Fibroblast of villous mesenchyme (primary cell): ENCODE measurements around the gene MACROD2. TPM values are rescaled to one million over a fixed set of nuclear protein-coding genes. Genes with fewer than 3 reads are reported as not detected.

Experiments used
- DNase-seq: peaks from one replicate; pipeline ENCODE4 v3.0.0-alpha.2; 2010; ENCODE audit warnings: low read depth
- H3K4me3 ChIP-seq: 2 replicates; pipeline ENCODE4 v1.5.1; 2011; ENCODE audit warnings: low read depth, mild to moderate bottlenecking, low read length
- total RNA-seq: library from RNA; depleted of rRNA; stranded (reverse); fragments of >200 nt; gene quantifications from 2 replicates; pipeline ENCODE4 v1.2.3, GENCODE V29; 2012
- TF ChIP-seq, protein P1 (sequence below): IDR thresholded peaks from 2 replicates; pipeline ENCODE4 v1.5.1; 2012; ENCODE audit warnings: low read depth, mild to moderate bottlenecking, low read length; ENCODE audit not compliant: insufficient read depth

The MACROD2 gene
- total RNA-seq, 1 donor: 1.7 TPM

DNA sequence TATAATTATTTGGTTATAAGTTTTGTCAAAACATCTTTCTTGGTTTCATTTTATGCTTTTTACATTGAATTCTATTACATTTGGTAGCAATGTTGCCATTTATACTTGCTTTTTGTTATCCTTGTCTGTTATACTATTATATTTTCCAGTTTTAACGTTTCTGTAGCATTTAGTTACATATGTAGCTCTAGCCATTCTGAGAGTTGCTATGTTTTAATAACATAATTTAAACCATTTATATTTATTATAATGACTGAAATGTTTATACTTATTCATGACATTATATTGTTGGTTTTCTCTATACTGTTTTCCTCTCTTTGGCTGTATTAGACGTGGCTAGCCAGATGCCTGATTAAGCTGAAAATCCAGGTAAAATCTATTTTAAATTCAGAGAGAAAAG, 594.1 kb downstream of the MACROD2 start:
- no peak for DNase-seq
- no peak overlapping the region for H3K4me3 ChIP-seq
- TF ChIP-seq, protein P1, sequence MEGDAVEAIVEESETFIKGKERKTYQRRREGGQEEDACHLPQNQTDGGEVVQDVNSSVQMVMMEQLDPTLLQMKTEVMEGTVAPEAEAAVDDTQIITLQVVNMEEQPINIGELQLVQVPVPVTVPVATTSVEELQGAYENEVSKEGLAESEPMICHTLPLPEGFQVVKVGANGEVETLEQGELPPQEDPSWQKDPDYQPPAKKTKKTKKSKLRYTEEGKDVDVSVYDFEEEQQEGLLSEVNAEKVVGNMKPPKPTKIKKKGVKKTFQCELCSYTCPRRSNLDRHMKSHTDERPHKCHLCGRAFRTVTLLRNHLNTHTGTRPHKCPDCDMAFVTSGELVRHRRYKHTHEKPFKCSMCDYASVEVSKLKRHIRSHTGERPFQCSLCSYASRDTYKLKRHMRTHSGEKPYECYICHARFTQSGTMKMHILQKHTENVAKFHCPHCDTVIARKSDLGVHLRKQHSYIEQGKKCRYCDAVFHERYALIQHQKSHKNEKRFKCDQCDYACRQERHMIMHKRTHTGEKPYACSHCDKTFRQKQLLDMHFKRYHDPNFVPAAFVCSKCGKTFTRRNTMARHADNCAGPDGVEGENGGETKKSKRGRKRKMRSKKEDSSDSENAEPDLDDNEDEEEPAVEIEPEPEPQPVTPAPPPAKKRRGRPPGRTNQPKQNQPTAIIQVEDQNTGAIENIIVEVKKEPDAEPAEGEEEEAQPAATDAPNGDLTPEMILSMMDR: no peak

DNA sequence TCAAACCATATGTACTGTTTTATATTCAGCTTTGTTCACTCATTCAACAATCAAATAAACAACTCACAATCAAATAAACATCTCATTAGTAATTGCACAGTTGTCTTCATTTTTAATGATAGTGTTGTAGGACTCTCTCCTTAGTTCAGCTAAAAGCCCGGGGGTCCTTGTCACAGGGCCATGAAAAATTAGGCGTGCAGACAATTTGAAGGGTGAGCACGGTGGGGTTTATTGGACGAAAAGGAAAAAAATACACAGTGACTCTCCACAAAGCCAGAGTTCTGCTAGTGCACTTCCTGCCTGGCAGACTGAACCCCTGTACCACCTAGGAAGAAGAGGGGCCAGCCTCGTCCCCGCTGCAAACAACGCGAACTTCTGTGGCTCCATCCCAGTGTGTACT, 599.7 kb downstream of the MACROD2 start:
- no peak overlapping the region for H3K4me3 ChIP-seq
- TF ChIP-seq, protein P1: no peak

DNA sequence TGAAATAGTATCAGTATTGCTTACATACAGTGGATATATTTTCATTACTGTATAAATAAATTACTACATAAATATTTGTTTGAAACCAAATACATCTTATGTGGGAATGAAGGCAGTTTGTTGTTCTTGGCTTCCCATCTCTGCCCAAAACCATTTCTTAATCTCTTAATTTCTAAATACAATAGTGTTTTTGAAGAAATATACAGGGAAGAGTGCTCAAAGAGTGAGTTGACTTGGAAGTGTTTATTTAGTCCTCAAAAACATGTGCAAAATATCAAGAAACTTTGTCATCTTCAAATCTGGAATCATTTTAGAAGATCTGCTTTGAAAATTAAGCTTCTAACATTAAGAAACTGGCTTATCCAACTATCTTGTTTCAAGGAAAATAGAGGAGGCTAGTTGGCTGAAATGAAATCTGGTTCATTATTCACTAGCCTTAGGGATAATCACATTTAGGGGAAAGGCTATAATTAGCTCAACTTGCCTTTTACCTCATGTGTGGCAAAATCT, 601.9 kb downstream of the MACROD2 start:
- TF ChIP-seq, protein P1: no peak
- DNase-seq: no peak
- no peak overlapping the region for H3K4me3 ChIP-seq

More for the DNA sequence above, 599.7 kb downstream of the MACROD2 start:
- DNase-seq: no peak

DNA sequence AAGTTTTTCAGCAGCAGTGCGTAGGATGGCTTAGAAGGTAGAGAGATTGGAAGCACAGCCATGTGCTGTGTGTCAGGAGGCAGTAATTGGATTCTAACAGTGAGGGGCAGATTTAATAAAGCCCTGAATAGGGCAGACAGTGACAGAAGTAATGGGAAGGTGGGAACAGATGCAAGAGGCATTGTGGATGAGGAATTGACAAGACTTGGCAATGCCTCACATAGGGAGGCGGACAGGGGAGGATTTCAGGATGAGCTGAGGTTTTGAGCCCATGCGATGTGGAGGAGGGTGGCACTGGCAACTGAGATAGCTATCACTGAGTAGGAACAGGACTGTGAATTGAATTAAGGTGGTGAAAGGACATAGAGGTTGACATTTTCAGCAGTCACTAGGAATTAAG, 604.3 kb downstream of the MACROD2 start:
- TF ChIP-seq, protein P1: no peak
- DNase-seq: no peak
- H3K4me3 ChIP-seq: no peak overlapping the region

DNA sequence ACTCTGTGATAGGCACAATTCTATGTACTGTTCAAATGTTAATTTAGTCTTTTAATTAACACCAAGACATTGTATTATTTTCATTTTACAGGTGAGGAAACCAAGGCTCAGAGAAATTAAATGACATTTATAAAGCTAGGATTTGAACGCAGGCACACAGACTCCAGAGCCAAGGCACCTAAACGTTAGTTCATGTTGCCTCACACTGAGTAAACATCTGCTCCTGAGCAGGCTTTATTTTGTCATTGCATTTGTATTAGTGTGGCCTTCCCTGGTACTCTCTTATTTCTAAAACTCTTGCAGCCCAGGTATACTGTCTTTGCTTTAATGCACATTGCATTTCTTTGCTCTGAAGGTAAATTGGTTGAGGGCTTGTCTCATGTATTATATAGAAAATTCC, 605.2 kb downstream of the MACROD2 start:
- TF ChIP-seq, protein P1: no peak
- DNase-seq: no peak
- H3K4me3 ChIP-seq: no peak overlapping the region

DNA sequence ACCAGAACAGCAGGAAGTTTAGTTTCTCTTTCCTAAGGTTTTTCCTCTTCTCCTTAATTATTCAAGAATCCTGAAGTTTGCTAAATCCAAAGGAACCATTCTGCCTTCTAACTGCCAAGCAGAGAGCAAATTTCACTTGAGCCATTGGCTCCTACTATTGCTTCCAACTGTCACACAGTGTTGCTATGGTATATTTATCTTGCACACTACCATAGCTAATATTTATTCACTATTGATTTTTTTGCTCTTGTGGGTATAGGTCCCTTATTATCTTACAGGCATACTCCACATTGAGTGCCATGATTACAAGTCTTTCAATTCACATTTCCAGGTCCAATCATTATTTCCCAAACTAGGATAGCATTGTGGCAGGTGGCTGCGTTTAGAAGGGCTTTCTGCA, 608.8 kb downstream of the MACROD2 start:
- no peak overlapping the region for H3K4me3 ChIP-seq
- TF ChIP-seq, protein P1: no peak
- DNase-seq: no peak
